Measurements from ENCODE around the gene CHRNG. TPM values are rescaled to one million over a fixed set of nuclear protein-coding genes. Genes with fewer than 3 reads are reported as not detected.

Gene CHRNG
- total RNA-seq, 1 donor from 2014 or later, result not detected

GRCh38 chr2:232592772-232593395 is 53.4 kb downstream of the CHRNG start:
- DNase-seq (ENCODE audit: low spot score, unreplicated experiment), result no peak
- Mint-ChIP-seq H3K36me3 (ENCODE audit: insufficient read depth) (peaks cover 1% of the 10 kb centered on the region), H3K4me3 (ENCODE audit: low read depth) (no peak overlapping the region), H3K27ac (no peak overlapping the region), H3K27me3 (no peaks in the 10 kb centered on the region), H3K4me1 (ENCODE audit: low read depth) (no peaks in the 10 kb centered on the region), H3K9me3 (ENCODE audit: low read depth) (no peaks in the 10 kb centered on the region)
- TF ChIP-seq CTCF (IDR thresholded peaks at IDR 0.05; ENCODE audit: unreplicated experiment), result no peak

GRCh38 chr2:232593982-232594381 is 54.5 kb downstream of the CHRNG start:
- H3K27ac Mint-ChIP-seq, result no peak overlapping the region
- H3K9me3 Mint-ChIP-seq (ENCODE audit: low read depth), result no peaks in the 10 kb centered on the region
- no peak for DNase-seq (ENCODE audit: low spot score, unreplicated experiment)
- no peak for TF ChIP-seq CTCF (IDR thresholded peaks at IDR 0.05; ENCODE audit: unreplicated experiment)
- H3K36me3 Mint-ChIP-seq (ENCODE audit: insufficient read depth), result peaks cover 1% of the 10 kb centered on the region
- no peaks in the 10 kb centered on the region for H3K27me3 Mint-ChIP-seq
- no peak overlapping the region for H3K4me3 Mint-ChIP-seq (ENCODE audit: low read depth)
- H3K4me1 Mint-ChIP-seq (ENCODE audit: low read depth), result no peaks in the 10 kb centered on the region

Other genes with a start within 250 kb of the CHRNG start
- gene ALPP, start 160.9 kb upstream of the CHRNG start, total RNA-seq, result not detected in 2 replicates
- not detected in 2 replicates for gene ALPG, start 132.8 kb upstream of the CHRNG start, total RNA-seq
- gene ALPI, start 83.5 kb upstream of the CHRNG start, total RNA-seq, result not detected in 2 replicates
- gene ECEL1, start 51.9 kb upstream of the CHRNG start, total RNA-seq, result 2.0 and 2.9 TPM in 2 replicates
- gene PRSS56, start 19.3 kb upstream of the CHRNG start, total RNA-seq, result not detected in 2 replicates
- 0.12 TPM in 1 of 2 replicates, not detected in the other for gene CHRND, start 13.5 kb upstream of the CHRNG start, total RNA-seq
- gene TIGD1, start 10.9 kb downstream of the CHRNG start, total RNA-seq, result 11.9 and 12.0 TPM in 2 replicates
- 78.5 and 81.9 TPM in 2 replicates for gene EIF4E2, start 11.0 kb downstream of the CHRNG start, total RNA-seq
- 2.7 and 4.3 TPM in 2 replicates for gene EFHD1, start 93.9 kb downstream of the CHRNG start, total RNA-seq
- 72.3 and 74.1 TPM in 2 replicates for gene GIGYF2, start 157.6 kb downstream of the CHRNG start, total RNA-seq
- 0.89 and 1.0 TPM in 2 replicates for gene KCNJ13, start 236.9 kb downstream of the CHRNG start, total RNA-seq

Measured in progenitor cell of endocrine pancreas (in vitro differentiated cells).